Erythroblast (primary cell): ENCODE measurements around the gene GCNT2.
"Not testable (repeated sequence)": the region's sequence is repeated elsewhere in the genome, so short reads cannot be mapped to it uniquely, and the experiment has no call there.

Experiments
- GATA1 ChIP-seq: IDR thresholded peaks from 2 replicates; pipeline ENCODE4 v1.6.1; 2011; ENCODE audit warnings: low read depth, mild to moderate bottlenecking, control low read depth, low read length, moderate library complexity
- POLR2A ChIP-seq: IDR thresholded peaks from 2 replicates; pipeline ENCODE4 v1.6.1; 2011; ENCODE audit warnings: mild to moderate bottlenecking, low read length

- TF ChIP-seq POLR2A, GATA1: not testable (repeated sequence)
These were observed 54.4 kb downstream of the GCNT2 start for GRCh38 chr6:10575519-10575918.
